NCI-H146 (cell line): ENCODE data around the gene SPACA4.

Experiments used
- DNase-seq: peaks from one replicate; lab custom pipeline; 2025; lab: John Stamatoyannopoulos, UW

Gene SPACA4

GRCh38 chr19:48651683-48652048, 45.1 kb downstream of the SPACA4 start:
- DNase-seq, result no peak

GRCh38 chr19:48654299-48655059, 47.9 kb downstream of the SPACA4 start:
- no peak for DNase-seq

GRCh38 chr19:48656840-48657474, 50.4 kb downstream of the SPACA4 start:
- no peak for DNase-seq
